KOPT-K1 (cell line): ENCODE results near the gene CRYGN.

Experiments used
- H3K27ac ChIP-seq: fragments of 200-600 bp; sonication (generic); 2 replicates; pipeline ENCODE4 v1.5.1; 2016; ENCODE audit warnings: antibody characterized with exemption, mild to moderate bottlenecking, low read depth, low read length; ENCODE audit not compliant: poor library complexity, severe bottlenecking
- H3K36me3 ChIP-seq: fragments of 200-600 bp; sonication (generic); 2 replicates; pipeline ENCODE4 v1.5.1; 2017; ENCODE audit warnings: antibody characterized with exemption, mild to moderate bottlenecking, low read length, moderate library complexity; ENCODE audit not compliant: insufficient read depth
- H3K9me3 ChIP-seq: fragments of 200-600 bp; sonication (generic); 2 replicates; pipeline ENCODE4 v1.5.1; 2017; ENCODE audit warnings: antibody characterized with exemption, low read length, mild to moderate bottlenecking; ENCODE audit not compliant: insufficient read depth, poor library complexity, severe bottlenecking

Gene CRYGN

DNA sequence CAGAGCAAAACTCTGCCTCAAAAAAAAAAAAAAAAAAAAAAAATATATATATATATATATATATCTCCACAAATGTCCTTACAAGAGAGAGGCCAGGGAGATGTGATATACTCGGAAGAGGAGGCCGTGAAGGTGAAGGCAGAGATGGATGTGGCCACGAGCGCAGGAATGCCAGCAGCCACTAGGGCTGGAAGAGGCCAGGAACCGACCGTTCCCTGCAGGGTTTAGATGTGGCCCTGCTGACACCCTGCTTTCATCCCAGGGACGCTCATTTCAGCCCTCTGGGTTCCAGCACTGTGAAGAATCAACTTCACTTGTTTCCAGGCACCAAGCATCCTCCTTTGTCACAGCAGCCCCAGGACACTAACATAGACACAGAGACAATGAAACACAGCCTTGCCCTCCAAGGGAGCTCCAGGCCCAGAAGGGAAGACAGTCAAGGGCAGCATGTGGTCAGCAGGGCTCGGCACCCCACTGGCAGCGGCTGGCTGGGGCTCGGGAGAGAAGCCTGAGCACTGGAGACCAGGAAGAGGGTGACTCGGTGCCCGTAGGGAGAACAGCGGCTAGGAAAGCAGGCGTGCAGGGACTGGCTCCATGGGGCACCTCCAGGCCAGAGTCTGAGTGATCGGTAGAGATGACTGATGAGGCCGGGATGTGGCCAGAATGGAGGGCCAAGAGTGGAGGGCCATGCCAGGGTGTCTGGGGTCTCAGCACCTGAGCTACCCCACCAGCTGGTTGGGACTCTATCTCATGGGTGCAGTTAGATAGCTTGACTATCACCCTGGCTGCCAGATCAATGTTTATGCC, 37.7 kb downstream of the CRYGN start:
- H3K27ac ChIP-seq, result no peak overlapping the region

DNA sequence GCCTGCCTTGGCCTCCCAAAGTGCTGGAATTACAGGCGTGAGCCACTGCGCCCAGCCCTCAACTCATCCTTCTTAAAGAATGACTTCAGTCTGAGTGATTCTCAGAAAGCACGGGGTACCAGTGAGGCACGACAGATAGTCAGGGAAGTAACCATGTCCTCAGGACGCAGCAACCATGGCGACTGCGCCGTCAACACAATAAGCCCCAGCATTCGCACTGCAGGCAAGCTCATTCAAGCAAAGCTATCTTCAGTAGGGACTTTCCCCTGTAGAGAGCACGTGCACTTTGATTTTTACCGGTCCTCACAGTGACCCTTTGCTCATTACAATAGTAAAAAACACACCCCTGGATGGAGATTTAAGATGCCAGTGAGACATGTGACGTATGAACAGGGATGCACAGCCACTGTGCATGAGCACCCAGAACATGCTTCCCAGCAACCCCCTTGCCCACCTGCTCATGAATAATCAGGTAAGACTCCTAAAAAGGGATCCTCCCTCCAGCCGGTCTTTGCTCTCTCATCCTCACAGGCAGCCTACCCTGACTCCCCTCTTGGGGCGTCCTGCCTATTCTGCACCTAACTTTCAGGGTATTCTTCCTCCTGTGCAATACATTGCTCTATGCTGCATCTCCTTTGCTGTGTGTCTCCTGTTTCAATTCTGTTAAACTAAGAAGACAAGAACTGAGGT, 39.2 kb downstream of the CRYGN start:
- Histone ChIP-seq H3K9me3 (peaks cover 11% of the 10 kb centered on the region), H3K36me3 (no peaks in the 10 kb centered on the region), H3K27ac (no peak overlapping the region)

More for the DNA sequence above, 37.7 kb downstream of the CRYGN start:
- no peaks in the 10 kb centered on the region for H3K36me3 ChIP-seq
- H3K9me3 ChIP-seq, result peaks cover 6% of the 10 kb centered on the region

DNA sequence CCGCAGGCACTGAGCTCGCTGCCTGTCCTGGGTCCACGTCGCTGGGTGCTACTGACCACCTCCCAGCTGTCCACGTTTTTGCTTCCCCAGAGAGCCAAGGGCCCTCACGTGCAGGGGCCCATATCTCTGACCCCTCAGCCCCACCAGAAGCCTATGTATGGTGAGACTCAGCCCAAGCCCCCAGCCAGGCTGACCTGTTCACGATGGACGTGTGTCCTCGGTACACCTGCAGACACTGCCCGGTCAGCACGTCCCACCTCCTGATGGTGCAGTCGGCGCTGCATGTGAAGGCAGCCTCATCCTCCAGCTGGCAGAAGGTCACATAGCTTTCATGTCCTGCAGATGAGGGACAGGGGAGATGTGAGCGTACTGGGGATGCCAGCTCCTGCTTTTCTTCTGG, 40.0 kb downstream of the CRYGN start:
- no peaks in the 10 kb centered on the region for H3K36me3 ChIP-seq
- H3K27ac ChIP-seq, result no peak overlapping the region
- peaks cover 11% of the 10 kb centered on the region for H3K9me3 ChIP-seq

DNA sequence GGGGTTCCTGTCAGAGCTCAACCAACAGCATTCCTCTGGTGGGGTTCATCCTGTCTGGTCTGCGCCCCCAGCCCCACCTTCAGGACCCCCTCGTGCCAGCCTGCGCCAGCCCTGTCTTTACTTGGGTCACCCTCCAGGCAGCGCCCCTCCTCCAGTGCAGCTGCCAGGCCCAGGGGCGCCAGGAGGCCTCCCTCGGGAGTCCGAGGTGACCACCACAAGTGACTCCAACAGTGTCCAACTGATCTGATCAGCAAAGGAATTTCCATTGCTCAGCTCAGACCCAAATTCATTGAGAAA, 40.7 kb downstream of the CRYGN start:
- Histone ChIP-seq H3K27ac (no peak overlapping the region), H3K36me3 (no peaks in the 10 kb centered on the region), H3K9me3 (peaks cover 11% of the 10 kb centered on the region)

DNA sequence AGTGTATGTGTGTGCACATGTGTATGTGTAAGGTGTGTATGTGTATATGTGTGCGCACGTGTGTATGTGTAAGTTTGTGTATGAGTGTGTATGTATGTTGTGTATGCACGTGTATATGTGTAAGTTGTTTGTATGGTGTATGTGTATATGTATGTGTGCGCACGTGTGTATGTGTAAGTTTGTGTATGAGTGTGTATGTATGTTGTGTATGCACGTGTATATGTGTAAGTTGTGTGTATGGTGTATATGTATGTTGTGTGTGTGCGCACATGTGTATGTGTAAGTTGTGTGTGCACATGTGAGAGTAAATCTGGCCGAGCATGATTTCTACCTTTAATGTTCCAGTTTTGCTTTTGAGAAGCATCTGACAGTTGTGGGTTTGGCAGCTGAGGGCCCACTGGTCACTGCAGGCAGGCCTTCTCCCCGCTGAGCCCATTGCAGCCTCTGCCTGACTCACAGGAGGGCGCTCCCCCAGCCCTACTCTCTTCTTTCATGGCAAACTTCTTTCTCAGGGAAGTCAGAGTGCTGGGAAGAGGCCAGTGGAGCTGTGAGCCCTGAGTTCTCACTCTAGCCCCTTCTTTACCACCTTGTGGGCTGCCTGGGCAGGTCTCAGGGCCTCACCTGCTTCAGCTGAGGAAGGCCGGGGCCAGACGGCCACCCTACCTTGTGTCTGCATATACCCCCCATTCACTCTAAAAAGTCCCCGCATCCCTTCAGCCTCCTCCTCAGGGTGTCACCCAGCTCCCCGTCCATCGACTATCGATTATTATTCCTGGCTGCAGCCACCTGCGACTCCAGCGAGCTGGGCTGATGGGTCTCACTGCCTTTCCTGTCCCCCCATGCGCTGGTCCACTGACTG, 41.3 kb downstream of the CRYGN start:
- no peak overlapping the region for H3K27ac ChIP-seq
- no peaks in the 10 kb centered on the region for H3K36me3 ChIP-seq
- peaks cover 11% of the 10 kb centered on the region for H3K9me3 ChIP-seq

DNA sequence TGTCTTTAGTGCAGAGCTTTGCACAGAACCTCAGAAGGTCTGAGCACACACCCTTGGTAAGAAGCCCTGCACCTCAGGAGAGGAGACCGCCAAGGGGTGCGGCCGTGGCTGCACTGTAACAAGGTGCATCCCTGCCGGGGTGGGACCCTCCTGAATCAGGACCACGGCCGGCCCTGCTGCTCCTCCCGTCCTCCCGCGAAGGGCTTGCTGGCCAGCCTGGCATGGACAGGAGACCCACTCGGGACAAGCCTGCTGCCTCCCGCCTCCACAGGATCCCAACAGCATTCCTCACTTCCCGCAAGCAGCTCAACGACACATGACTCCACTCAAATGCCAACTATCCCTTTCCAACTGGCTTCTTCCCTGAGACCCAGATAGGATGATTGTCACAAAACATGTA, 42.9 kb downstream of the CRYGN start:
- Histone ChIP-seq H3K36me3 (no peaks in the 10 kb centered on the region), H3K9me3 (peaks cover 11% of the 10 kb centered on the region), H3K27ac (no peak overlapping the region)

DNA sequence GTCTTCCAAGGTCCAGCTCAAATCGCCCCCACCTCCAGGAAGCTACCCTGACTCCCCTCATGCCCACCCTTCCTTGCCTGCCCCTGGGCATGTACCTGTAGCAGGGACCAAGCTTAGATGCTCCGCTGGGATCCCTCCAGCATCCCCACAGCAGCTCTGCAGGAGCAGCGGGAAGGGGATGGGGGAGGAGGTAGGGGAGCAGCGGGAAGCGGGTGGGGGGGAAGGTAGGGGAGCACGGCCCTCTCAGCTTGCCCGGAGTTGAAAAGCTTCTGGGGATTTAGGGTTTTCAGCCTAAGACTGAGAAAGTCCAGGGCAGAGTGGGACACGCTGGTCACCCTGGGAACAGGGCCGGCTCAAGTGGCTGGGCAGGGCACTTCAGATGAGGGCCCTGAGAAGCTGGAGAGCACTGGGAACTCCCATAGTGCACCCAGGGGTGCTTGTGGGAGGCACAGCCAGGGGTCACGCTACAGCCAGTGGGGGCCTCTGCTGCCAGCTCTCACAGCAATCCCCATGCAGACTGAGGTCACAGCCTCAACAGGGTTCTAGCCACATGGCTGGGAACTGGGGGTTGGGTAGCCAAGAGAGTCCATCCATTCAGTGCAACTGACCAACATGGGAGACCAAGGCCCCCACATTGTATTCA, 43.5 kb downstream of the CRYGN start:
- no peaks in the 10 kb centered on the region for H3K36me3 ChIP-seq
- H3K9me3 ChIP-seq, result peaks cover 11% of the 10 kb centered on the region
- H3K27ac ChIP-seq, result no peak overlapping the region

DNA sequence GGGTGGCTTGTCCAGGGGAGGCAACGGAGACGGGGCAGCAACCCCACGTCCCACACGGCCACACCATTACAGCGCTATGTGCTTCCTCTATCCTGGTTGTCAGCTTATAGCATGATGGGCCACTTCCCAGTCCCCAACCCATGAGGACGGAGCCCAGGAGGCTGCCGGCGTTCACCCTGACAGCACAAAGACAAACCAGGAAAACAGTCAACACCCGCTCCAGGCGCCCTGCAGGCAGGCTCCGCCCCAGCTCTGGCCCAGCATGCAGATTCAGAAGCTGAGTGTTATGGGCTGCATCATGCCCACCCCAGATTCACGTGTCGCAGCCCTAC, 44.9 kb downstream of the CRYGN start:
- Histone ChIP-seq H3K36me3 (no peaks in the 10 kb centered on the region), H3K9me3 (peaks cover 11% of the 10 kb centered on the region)

DNA sequence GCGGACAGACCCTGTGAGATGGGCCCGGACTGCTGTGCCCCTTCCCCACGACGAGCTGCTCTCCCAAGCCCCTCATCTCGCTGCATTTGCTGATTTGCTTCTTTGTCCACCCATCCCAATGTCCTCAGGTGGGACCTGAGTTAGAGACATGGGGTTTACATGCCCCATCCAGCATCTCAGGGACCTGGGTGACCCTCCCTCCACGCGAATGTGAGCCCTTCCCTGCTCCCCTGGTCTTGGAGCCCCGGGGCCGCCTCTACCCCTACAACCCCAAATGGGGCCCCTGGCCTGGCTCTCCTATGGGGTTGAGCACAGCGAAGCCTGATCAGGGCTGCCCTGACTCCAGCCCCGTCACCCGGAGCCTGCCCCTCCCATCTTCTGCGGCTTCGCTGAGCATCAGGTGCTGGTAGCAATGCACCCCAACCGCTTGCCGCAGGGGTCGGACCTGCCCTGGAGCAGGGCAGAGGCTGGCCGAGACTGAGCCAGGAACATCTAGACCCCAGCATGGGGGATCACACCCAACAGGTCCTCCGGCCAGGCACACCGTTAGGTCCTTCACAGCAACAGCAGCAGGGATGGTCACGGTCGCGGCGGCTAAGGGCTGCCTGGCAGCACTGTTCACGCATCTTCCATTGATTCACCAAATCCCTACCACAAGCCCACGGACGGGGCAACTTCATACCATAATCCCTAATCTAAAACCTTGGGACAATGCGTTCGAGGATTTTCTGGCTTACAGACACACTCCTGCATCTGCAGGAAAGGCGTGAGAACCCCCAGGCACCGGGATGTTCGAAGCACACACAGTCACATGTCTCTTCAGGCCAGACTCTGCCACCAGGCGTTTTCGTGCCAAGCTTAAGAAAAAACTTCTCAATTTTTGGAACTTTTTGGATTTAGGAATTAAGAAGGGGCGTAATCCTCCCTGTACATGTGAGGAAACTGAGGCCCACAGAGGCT, 45.6 kb downstream of the CRYGN start:
- Histone ChIP-seq H3K27ac (no peak overlapping the region), H3K9me3 (peaks cover 11% of the 10 kb centered on the region), H3K36me3 (no peaks in the 10 kb centered on the region)

More for the DNA sequence above, 44.9 kb downstream of the CRYGN start:
- H3K27ac ChIP-seq, result no peak overlapping the region

DNA sequence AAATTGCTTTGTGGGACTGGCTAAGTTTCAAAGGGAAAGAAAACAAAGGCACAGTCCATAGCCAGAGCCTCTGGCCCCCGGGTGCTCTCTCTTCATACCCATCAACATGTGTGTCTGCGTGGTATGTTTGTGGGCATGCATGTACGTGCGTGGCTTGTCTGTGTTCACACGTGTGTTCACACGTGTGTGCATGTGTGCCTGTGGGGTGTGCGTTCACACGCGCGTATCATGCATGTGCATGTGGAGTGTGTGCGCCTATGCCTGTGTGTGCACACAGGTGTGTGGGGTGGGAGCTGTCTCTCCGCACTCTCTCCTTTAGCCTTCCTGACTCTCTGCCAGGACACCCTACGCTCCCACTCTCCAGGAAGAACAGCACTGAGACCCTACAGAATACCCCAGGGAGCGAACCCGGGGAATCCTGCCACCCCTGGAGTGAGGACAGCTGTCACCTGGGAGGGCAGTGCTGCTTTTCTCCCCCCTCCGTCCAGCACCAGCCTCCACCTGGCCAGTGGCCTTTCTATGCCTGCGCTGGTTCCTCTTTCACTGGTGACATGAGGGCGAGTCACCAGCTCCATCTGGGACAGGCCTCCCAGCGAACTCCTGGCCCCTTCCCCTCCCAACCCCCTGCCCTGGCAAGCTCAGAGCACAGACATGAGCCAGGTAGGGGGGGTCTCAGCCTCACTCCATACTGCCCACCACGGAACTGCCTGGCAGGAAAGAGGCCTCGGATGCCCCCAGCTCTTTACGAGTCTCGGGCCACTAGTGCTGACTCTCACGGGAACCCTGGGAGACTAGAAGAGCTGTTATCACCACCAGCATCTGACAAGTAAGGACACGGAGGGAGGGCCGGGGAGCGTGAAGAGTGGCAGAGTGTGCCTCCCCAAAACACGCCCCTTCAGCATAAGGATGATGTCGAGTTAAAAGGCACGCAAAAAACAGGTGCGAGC, 46.6 kb downstream of the CRYGN start:
- H3K27ac ChIP-seq, result no peak overlapping the region
- H3K36me3 ChIP-seq, result no peaks in the 10 kb centered on the region
- H3K9me3 ChIP-seq, result peaks cover 11% of the 10 kb centered on the region

DNA sequence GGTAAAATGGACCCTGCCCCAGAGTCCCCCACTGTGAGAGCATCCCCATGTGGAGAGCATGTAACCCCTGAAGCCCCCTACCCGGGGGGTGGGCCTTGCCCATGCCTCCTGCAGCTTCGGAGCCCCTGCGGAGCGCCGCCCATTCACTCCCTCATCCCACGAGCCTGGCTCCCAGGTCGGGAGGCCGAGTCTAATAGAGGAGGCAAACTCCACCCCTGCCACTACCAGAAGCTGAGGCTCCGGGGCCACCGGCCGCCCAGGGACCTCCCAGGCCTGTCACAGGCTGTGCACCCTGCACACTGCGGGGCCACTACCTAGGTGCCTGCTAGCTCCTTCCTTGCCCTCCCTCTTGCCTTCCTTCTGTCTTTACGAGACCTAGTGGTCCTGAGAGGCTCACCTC, 47.5 kb downstream of the CRYGN start:
- Histone ChIP-seq H3K27ac (no peak overlapping the region), H3K36me3 (no peaks in the 10 kb centered on the region), H3K9me3 (peaks cover 6% of the 10 kb centered on the region)

DNA sequence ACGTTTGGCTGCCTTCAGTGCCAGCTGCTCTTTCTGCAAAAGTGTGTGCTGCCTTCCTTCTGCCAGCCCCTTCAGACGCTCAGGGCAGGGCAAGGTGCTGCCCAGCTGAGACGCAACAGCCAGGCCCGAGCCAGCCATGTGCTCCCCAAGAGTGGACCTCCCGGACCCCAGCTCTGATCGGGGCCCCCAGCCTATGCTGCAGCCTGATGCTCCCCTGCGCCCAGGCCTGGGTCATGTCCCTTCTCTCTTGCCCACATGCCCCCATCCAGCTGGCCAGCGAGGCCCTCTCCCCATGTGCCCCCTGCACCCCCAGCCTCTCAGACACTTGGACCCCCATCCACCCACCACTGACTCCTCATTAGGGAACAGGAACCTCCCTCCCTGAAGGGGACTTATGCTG, 47.9 kb downstream of the CRYGN start:
- Histone ChIP-seq H3K9me3 (peaks cover 2% of the 10 kb centered on the region), H3K36me3 (no peaks in the 10 kb centered on the region), H3K27ac (no peak overlapping the region)

DNA sequence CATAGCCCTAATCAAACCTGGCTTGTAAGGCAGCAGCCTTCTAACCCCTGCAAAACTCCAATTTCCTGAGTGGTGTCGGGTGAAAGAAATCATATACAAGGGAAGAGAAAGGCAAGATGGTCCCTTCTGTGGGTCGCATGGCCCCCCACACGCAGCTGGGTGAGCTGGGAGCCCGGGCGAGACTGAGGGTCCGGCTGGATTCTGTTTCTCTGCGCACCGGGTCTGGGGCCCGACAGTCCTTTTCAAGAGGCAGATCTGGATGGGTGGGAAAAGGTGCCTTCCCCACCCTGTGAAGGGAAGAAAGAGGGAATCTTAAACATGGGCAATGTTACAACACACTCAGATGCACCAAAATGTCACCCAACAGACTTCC, 48.6 kb downstream of the CRYGN start:
- Histone ChIP-seq H3K27ac (no peak overlapping the region), H3K36me3 (no peaks in the 10 kb centered on the region), H3K9me3 (no peaks in the 10 kb centered on the region)
